Measurements from ENCODE around the gene TSPEAR.

- TF ChIP-seq EZH2phosphoT487 (IDR thresholded peaks at IDR 0.05; ENCODE audit: borderline replicate concordance, low read depth, low read length) = no peak
- no peak for TF ChIP-seq CTCF (conservative IDR thresholded peaks at IDR 0.05; ENCODE audit: low read length)
Measured at GRCh38 chr21:44639331-44639655, 72.1 kb downstream of the TSPEAR start.

All from OCI-LY7 (cell line).